Activated naive CD8-positive, alpha-beta T cell (primary cell): ENCODE measurements around the gene MST1.

Experiments
- H3K27ac Mint-ChIP-seq: one replicate; pipeline ENCODE4 v1.8.0; 2021; ENCODE audit warnings: mixed read lengths
- H3K27me3 Mint-ChIP-seq: one replicate; pipeline ENCODE4 v1.8.0; 2021; ENCODE audit warnings: mixed read lengths
- H3K36me3 Mint-ChIP-seq: one replicate; pipeline ENCODE4 v1.8.0; 2021; ENCODE audit warnings: mixed read lengths
- H3K4me1 Mint-ChIP-seq: one replicate; pipeline ENCODE4 v1.8.0; 2021; ENCODE audit warnings: low read depth, mixed read lengths
- H3K4me3 Mint-ChIP-seq: one replicate; pipeline ENCODE4 v1.8.0; 2021; ENCODE audit warnings: mild to moderate bottlenecking, mixed read lengths
- H3K9me3 Mint-ChIP-seq: one replicate; pipeline ENCODE4 v1.8.0; 2021; ENCODE audit warnings: low read depth, mixed read lengths

The MST1 gene

DNA sequence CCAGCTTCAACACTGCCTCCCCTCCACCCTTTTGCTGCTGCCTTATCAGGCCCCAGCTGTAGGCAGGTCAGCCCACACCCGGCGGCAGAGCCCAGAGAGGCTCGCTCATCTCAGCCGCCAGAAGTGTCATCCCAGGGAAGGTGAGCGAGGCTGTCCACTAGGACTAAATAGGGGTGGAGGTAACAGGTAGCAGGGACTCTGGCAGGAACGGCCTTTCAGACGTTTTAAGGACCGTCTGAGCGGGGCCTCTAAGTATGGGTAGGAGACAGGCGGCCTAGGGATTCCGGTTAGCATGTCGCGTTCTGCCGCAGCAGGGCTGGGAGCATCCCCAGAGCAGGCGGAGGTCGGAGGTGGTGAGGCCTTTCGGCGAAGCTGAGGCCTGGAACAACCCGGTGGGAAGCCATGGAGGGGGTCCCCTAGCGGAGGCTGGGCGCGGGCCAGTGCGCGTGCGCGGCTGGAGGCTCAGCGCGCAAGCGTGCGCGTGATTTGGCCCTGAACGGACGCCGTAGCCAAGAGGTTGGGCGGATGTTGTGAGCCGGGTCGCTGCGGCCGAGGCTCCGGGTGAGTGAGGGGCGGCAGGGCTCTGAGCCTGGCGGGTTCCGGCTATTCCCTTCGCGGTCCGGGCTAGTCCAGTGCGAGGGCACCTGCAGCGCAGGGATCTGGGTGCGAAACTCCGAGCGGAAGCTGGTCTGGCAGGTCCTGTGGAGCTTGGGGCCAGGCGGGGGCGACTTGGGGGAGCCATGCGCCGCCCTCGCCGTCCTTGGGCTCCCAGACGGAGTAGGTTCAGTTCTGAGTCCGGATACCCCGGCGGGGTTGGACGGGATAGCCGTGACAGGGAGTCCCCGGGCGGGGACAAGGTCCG lies at the start of gene MST1, which contains the start of gene RNF123:
MST1 (minus strand) TSS at position 429 of the 862 bp plus-strand sequence. CDS start 783 bp downstream, outside the sequence.
RNF123 (plus strand) TSS at position 512 of the 862 bp plus-strand sequence. CDS start 1,609 bp downstream, outside the sequence.
- Mint-ChIP-seq H3K36me3 (no peaks in the 10 kb centered on the region), H3K9me3 (no peaks in the 10 kb centered on the region), H3K27ac (peak within 1 kb of the TSS; percentile 95), H3K4me1 (peaks cover 33% of the 10 kb centered on the region), H3K27me3 (no peaks in the 10 kb centered on the region), H3K4me3 (peak within 1 kb of the TSS; percentile 94)

DNA sequence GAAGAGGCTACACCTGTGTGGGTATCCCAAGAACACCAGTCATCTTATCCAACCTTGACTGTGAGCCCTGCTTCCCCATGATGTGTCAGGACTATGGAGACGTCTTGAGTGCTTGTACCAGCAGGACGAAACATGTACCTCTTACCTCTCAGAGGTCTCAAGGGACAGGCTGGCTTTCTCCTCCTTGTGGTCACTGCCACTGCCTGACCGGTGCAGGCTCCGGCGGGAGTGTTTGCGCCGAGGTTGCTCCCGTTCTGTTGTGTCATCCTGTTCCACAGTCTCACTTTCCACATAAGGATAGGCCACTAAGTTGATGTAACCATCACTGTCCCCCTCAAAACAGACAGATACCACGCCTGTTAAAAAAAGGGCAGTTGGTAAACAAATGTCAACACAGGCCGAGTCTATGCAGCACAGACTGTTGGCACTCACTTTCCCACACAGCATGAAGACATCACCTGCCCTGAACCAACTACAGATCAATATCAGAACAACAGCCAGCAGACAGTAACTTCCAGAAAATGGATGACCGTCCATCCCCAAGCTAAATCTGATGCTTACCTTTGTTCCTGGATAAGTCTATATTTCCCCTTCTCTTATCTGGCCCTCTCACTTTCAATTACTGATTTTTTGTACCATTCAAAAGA lies 48.9 kb upstream of the MST1 start:
- Mint-ChIP-seq H3K4me3 (no peak overlapping the region), H3K36me3 (peaks cover 2% of the 10 kb centered on the region), H3K27me3 (no peaks in the 10 kb centered on the region), H3K27ac (peak overlapping the region; percentile 75), H3K4me1 (peaks cover 8% of the 10 kb centered on the region), H3K9me3 (no peaks in the 10 kb centered on the region)

DNA sequence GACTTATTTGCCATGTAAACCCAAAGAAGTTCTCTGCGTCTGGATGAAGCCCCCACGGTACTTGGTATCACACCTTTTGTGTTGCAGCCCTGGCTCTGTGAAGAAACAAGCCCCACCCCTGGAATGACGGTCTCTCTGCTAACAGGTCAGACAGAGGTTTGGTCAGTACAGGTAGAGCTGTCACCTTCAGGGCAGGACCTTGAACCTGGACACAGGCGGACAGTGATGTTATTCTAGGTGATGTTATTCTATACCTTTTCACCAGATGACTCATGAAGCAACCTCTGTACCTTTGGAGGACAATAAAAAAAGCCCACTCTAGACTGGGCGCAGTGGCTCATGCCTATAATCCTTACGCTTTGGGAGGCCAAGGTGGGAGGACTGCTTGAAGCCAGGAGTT lies 45.5 kb upstream of the MST1 start:
- Mint-ChIP-seq H3K27me3 (no peaks in the 10 kb centered on the region), H3K36me3 (peaks cover 4% of the 10 kb centered on the region), H3K4me3 (no peak overlapping the region), H3K27ac (no peak overlapping the region), H3K4me1 (peaks cover 6% of the 10 kb centered on the region), H3K9me3 (no peaks in the 10 kb centered on the region)

DNA sequence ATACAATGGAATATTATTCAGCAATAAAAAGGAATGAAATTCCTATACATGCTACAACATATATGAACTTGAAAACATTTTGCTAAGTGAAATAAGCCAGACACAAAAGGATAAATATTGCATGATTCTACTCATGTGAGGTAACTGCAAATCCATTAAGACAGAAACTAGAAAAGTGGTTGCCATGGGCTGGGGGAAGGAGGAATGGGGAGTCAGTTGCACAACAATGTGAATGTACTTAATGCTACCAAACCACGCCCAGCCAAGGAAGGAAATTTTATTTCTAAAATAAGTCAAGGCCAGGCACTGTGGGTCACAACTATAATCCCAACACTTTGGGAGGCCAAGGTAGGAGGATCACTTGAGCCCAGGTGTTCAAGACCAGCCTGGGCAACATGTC lies 44.3 kb upstream of the MST1 start:
- H3K36me3 Mint-ChIP-seq, result peaks cover 4% of the 10 kb centered on the region
- peaks cover 1% of the 10 kb centered on the region for H3K4me1 Mint-ChIP-seq
- H3K27me3 Mint-ChIP-seq, result no peaks in the 10 kb centered on the region
- no peak overlapping the region for H3K4me3 Mint-ChIP-seq
- no peak overlapping the region for H3K27ac Mint-ChIP-seq
- H3K9me3 Mint-ChIP-seq, result no peaks in the 10 kb centered on the region

DNA sequence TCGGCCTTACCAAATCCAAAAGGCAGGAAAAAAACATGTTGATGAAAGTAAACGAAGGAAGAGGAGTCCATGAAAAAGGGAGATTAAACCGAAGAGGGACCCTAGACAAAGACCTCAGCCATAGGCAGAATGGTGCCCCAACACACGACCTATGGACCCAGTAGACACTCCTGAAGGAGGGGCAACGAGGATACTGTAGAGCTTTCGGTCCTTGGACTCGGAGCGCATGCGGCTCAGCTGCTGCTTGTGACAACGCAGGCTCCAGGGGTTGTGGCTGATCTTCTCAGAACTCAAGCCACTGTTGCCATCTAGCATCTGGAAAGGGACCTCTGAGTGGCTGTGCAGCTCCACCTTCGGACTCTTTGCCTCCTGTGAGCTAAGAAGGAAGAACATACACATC lies 43.3 kb upstream of the MST1 start:
- no peaks in the 10 kb centered on the region for H3K9me3 Mint-ChIP-seq
- H3K4me1 Mint-ChIP-seq, result no peaks in the 10 kb centered on the region
- no peak overlapping the region for H3K4me3 Mint-ChIP-seq
- H3K27me3 Mint-ChIP-seq, result no peaks in the 10 kb centered on the region
- H3K36me3 Mint-ChIP-seq, result peaks cover 4% of the 10 kb centered on the region
- no peak overlapping the region for H3K27ac Mint-ChIP-seq

DNA sequence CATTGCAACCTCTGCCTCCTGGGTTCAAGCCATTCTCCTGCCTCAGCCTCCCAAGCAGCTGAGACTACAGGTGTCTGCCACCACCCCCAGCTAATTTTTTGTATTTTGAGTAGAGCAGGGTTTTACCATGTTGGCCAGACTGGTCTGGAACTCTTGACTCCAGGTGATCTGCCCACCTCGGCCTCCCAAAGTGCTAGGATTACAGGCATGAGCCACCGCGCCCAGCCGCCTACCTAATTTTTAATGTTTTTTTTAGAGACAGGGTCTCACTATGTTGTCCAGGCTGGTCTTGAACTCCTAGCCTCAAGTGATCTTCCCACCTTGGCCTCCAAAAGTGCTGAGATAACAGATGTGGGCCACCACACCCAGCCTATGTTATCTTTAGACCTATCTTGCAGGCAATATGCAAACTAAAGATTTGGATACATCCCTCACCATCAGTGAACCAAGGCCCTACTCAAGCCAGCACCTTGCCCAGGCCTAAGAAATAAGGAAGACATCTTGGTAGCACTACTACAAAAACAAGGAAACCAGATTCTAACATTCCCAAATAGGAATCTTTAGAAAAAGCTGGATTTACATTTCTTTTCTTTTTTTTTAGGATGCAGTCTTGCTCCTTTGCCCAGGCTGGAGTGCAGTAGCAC lies 40.8 kb upstream of the MST1 start:
- H3K27me3 Mint-ChIP-seq, result no peaks in the 10 kb centered on the region
- H3K27ac Mint-ChIP-seq, result no peak overlapping the region
- peaks cover 2% of the 10 kb centered on the region for H3K36me3 Mint-ChIP-seq
- H3K4me3 Mint-ChIP-seq, result no peak overlapping the region
- H3K4me1 Mint-ChIP-seq, result no peaks in the 10 kb centered on the region
- no peaks in the 10 kb centered on the region for H3K9me3 Mint-ChIP-seq

DNA sequence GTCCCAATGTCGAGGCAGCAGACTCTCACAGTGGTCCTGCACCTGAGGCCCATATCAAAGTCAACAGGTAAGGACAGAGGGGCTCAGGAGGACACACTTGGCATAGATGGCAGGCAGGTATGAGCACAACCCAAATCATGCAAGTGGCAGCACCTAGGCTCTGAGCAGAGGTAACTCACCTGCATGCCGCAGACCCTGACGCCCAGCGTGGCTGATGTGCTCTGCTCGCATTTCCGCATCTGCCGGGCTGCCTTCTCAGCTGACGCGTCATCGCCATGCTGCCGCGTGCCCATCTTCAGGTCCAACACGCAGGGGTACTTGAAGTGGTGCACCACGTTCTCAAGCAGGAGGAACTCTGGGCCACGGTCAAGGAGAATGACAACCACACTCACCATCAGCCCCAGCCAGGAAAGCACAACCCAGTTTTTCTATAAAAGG lies 38.7 kb upstream of the MST1 start:
- Mint-ChIP-seq H3K4me3 (no peak overlapping the region), H3K4me1 (peaks cover 4% of the 10 kb centered on the region), H3K27me3 (no peaks in the 10 kb centered on the region), H3K27ac (no peak overlapping the region), H3K9me3 (no peaks in the 10 kb centered on the region), H3K36me3 (peaks cover 2% of the 10 kb centered on the region)

DNA sequence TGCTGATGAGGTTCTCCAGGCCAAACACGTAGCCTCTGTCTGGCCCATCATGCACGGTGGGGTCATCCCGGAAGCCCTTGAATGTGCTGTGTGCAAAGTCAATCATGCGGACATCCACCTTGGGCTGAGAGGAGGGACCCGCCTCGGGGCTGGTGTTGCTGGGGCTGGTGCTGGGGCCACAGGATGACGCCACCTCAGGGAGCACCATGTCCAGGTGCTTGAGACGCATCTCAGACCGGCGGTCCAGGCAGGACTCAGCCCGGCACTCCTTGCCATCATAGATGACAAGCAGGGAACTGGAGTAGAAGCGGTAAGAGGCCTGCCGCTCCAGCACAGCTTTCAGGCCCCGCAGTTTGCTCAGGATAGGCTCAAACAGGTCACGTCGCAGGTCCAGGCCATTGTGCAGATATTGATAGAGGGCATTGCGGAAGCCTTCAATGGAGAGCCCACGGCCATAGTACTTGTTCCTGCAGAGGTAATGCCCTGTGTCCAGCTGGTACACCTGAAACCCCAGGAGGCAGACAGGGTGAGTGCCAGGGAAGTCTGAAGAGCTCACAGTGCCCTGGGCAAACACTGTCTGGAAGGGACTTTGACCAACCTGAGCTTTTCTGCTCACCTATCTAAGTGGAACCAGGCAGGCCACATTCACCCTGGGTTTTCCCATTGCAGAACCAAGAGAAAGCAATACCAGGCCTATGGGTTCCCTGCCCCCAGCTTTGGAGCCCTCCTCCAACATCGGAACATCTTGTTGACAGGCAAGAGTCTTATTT lies 38.1 kb upstream of the MST1 start:
- Mint-ChIP-seq H3K9me3 (no peaks in the 10 kb centered on the region), H3K36me3 (peaks cover 2% of the 10 kb centered on the region), H3K4me3 (no peak overlapping the region), H3K4me1 (peaks cover 8% of the 10 kb centered on the region), H3K27ac (no peak overlapping the region), H3K27me3 (no peaks in the 10 kb centered on the region)

DNA sequence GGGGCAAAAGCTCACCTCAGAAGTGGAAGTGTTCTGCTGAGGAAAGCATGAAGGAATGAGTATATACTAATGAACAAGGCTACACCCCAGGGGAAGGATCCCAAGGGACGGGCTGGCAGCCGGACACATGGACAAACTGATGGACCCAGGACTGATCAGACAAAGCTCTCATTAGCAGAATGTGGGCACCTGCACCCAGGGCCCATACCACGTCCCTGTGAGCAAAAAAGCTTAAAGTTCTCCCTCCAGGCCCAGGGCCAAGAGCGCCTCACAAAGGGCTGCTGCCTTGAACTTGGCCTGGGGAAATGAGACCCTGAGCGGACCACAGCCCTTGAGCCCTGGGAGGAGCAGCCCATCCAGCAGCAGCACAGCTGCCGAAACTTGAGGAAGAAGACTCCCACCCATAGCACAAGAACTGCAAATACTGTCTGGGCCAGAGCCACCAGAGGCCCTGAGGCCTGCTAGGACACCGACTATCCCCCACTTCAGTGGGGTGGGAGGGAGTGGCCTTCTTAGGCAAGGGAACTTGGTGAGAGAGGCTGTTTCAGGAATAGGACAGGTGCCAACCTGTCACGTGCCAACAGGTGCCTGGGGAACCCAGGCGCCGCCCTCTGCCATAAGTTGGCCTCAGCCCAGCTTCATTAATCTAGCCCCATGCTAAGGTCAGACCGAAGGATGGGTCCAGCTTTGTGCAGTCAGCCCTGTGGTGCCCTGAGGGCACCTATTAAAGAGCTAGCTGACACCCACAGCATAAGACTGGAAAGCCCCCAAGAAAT lies 36.8 kb upstream of the MST1 start:
- Mint-ChIP-seq H3K4me3 (no peak overlapping the region), H3K27ac (no peak overlapping the region)

DNA sequence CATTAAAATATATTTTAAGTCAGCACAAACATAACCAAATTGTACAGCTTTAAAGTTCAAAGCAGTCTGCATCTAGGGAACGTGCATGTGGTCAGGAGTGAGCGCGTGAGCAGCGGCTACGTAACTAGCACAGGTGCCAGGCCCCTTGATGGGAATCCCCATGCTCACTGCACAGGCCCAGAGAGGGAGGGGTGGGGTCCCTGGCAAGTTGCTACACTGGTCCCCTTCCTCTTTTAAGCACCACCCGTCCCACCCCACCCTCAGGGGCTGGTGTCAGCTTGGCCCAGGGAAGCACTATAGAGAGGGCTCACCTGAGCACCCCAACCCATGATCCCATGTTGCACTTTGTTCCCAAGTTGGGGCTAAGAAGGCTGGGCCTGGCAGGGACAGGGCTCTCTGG lies 35.3 kb upstream of the MST1 start:
- no peaks in the 10 kb centered on the region for H3K9me3 Mint-ChIP-seq
- peak overlapping the region; percentile 93 for H3K4me3 Mint-ChIP-seq
- H3K27me3 Mint-ChIP-seq, result no peaks in the 10 kb centered on the region
- H3K4me1 Mint-ChIP-seq, result peaks cover 11% of the 10 kb centered on the region
- H3K36me3 Mint-ChIP-seq, result no peaks in the 10 kb centered on the region
- H3K27ac Mint-ChIP-seq, result peak overlapping the region; percentile 92

More for the DNA sequence above, 36.8 kb upstream of the MST1 start:
- Mint-ChIP-seq H3K36me3 (peaks cover 1% of the 10 kb centered on the region), H3K27me3 (no peaks in the 10 kb centered on the region), H3K4me1 (peaks cover 9% of the 10 kb centered on the region), H3K9me3 (no peaks in the 10 kb centered on the region)

DNA sequence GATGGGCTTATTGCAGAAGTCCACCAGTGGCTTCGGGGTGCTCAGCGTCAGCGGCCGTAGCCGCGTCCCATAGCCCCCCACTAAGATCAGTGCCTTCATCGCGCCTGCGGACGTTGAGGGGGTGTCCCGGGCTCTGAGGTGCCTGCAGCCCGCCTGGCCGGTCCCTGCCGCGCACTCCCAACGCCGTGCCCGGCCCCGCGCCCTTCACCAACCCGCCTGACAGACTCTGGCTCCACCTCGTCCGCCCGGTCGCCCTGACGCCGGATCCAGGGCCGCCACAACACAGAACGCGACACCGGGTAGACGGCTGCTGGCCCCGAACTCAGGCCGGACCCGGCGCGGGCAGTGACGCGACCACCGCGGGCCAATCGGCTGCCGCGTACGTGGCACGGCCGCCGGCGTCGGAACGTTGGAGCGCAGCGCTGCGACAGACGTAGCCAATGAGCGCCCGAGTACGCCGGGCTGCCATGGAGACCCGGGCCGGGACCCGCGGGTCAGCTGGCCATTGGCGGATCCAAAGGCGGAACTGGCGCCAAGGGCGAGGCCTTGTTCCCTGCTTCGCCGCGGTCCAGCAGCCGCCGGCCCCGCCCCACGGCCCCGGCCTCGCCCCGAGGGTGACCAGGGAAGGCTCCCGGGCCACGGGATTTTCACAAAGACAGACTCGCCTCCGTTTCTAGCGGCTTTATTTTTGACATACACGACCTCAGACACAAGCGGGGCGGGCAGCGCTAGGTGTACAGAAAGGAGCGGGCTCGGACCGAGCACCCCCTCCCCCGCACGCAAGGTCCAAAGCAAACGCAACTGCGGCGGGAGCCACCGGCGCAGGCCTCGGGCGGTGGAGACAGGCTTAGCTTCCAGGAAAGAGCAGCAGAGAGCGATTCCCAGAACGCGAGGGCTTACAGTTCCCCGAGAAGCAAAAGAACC lies 34.6 kb upstream of the MST1 start, which contains the start of gene GMPPB:
GMPPB (minus strand) TSS at position 324 of the 924 bp plus-strand sequence; CDS start at position 99, 225 bp downstream.
- no peaks in the 10 kb centered on the region for H3K36me3 Mint-ChIP-seq
- H3K4me1 Mint-ChIP-seq, result peaks cover 18% of the 10 kb centered on the region
- H3K4me3 Mint-ChIP-seq, result peak within 1 kb of the TSS; percentile 93
- no peaks in the 10 kb centered on the region for H3K9me3 Mint-ChIP-seq
- H3K27ac Mint-ChIP-seq, result peak within 1 kb of the TSS; percentile 92
- no peaks in the 10 kb centered on the region for H3K27me3 Mint-ChIP-seq

DNA sequence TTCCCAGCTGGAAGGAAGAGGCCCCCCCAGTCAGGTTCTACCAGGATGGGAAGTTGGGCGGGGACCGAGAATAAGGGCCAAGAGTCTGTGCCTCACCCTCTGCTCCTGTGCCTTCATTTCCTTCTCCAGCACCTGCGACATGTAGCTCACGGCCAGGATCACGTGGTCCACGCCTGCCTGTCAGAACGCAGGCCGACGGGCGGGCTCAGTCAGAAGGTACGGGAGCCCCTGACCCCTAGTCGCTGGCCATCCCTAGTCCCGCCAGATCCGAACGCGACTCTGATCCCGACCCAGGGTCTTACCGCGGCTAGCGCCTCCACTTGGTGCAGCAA lies 34.0 kb upstream of the MST1 start:
- H3K4me1 Mint-ChIP-seq, result peaks cover 23% of the 10 kb centered on the region
- H3K36me3 Mint-ChIP-seq, result no peaks in the 10 kb centered on the region
- H3K27me3 Mint-ChIP-seq, result no peaks in the 10 kb centered on the region
- H3K27ac Mint-ChIP-seq, result peak overlapping the region; percentile 92
- H3K9me3 Mint-ChIP-seq, result no peaks in the 10 kb centered on the region
- H3K4me3 Mint-ChIP-seq, result peak overlapping the region; percentile 93

DNA sequence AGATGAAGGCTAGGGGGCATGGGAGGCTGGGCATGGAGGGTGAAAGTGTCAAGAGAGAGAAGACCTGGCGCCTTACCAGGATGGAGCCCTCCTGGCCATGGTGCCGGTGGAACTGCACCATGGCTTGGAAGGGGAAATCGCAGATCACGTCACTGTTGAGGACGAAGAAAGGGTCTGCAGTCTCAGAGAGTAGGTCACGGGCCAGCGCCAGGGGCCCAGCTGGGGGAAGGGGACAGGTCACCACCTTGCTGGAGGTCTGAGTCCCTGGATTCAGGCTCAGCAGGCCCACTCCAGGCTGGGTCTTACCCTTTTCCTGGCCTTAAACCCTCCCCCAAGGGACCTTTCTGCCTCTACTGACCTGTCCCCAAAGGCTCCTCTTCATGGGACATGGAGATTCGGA lies 33.6 kb upstream of the MST1 start:
- Mint-ChIP-seq H3K27ac (peak overlapping the region; percentile 92), H3K27me3 (no peaks in the 10 kb centered on the region), H3K36me3 (no peaks in the 10 kb centered on the region), H3K9me3 (no peaks in the 10 kb centered on the region), H3K4me3 (peak overlapping the region; percentile 93), H3K4me1 (peaks cover 23% of the 10 kb centered on the region)
